Aorta (tissue), 5 donors: Measurements from ENCODE around the gene NUP133. TPM values are rescaled to one million over a fixed set of nuclear protein-coding genes. Genes with fewer than 3 reads are reported as not detected.
A peak's percentile ranks its signal among the peaks of the same experiment; 100 is the strongest.

Experiments
- ATAC-seq: fragments of 200-7000 bp; cut with Tn5 transposase; one replicate; pipeline ENCODE4 v1.9.1; 2022; ENCODE audit warnings: moderate library complexity; ENCODE audit not compliant: low FRiP score
- DNase-seq, 2 donors: peaks; one replicate each; pipeline ENCODE4 v3.0.0-alpha.2; 2020
- H3K27ac ChIP-seq, 2 donors: one replicate each; pipeline ENCODE4 v1.5.1; 2013; ENCODE audit warnings: low read length in 2 of 2, mild to moderate bottlenecking in 2 of 2, moderate library complexity in 2 of 2, control low read depth in 1 of 2, inconsistent platforms in 1 of 2, low read depth in 1 of 2
- H3K27me3 ChIP-seq, 2 donors: one replicate each; pipeline ENCODE4 v1.6.1; 2013; ENCODE audit warnings: control low read depth in 1 of 2, low read length in 1 of 2, mild to moderate bottlenecking in 1 of 2, moderate library complexity in 1 of 2; ENCODE audit not compliant: insufficient read depth in 2 of 2, control insufficient read depth in 1 of 2
- H3K36me3 ChIP-seq, 2 donors: one replicate each; pipeline ENCODE4 v1.6.1; 2013; ENCODE audit warnings: control low read depth in 1 of 2, low read length in 1 of 2, mild to moderate bottlenecking in 1 of 2; ENCODE audit not compliant: insufficient read depth in 2 of 2, control insufficient read depth in 1 of 2
- H3K4me1 ChIP-seq, 2 donors: one replicate each; pipeline ENCODE4 v1.6.1; 2013; ENCODE audit warnings: low read length in 2 of 2, control low read depth in 1 of 2, mild to moderate bottlenecking in 1 of 2, moderate library complexity in 1 of 2; ENCODE audit not compliant: insufficient read depth in 2 of 2, control insufficient read depth in 1 of 2
- H3K4me3 ChIP-seq, 2 donors: one replicate each; pipeline ENCODE4 v1.5.1; 2013; ENCODE audit warnings: low read length in 2 of 2, control low read depth in 1 of 2, mild to moderate bottlenecking in 1 of 2
- H3K9me3 ChIP-seq: one replicate; pipeline ENCODE4 v1.6.1; 2013; ENCODE audit warnings: mild to moderate bottlenecking, low read length; ENCODE audit not compliant: control insufficient read depth
- WGBS, 2 donors: extraction: QIAGEN DNeasy Blood & Tissue Kit; methylation state at CpG; one replicate each; pipeline ENCODE4 v1.1.7; 2013; 5-methylcytosine and 5-hydroxymethylcytosine counted together
- intact Hi-C, 2 donors: fragments of 100-400 bp; cut with DNase I; formaldehyde crosslinking; loops; one replicate each; pipeline versions ENCODE4 v1.14.2 to v1.15.0; 2022
- long read RNA-seq, 2 donors: library from polyadenylated mRNA; unstranded; transcript quantifications; one replicate each; pipeline ENCODE4 v2.0.0, GENCODE V29; 2020 to 2021
- polyA plus RNA-seq, 2 donors: library from polyadenylated mRNA; stranded (reverse); fragments of 200-250 nt; gene quantifications; one replicate each; pipeline ENCODE4 v1.2.3, GENCODE V29; 2013
- total RNA-seq, 2 donors: library from RNA; stranded (reverse); fragmentation: NEBNext Ultra II Directional; extraction: Animal tissue kit (Norgen Biotek cat#: 25700); gene quantifications; one replicate each; pipeline ENCODE4 v1.2.1, GENCODE V29; 2021
- donor health status: healthy with polysubstance abuse.
- donor health status: Bipolar disorder and iron deficiency.
- donor health status: DM: no; HTN: no; CAD: no.
- donor health status: DM: no; HTN: no; CAD: no.
- donor health status: DM: yes; HTN: yes; CAD: no.

The NUP133 gene
- total RNA-seq (10 to 100 TPM; 30.3 to 37.3 TPM), polyA plus RNA-seq (10 to 100 TPM in 1 of 2 donors, 1 to 10 TPM in 1; 5.1 to 17.6 TPM)
- long read RNA-seq, donor 1, partial matches to known transcripts: 8 of 12 reads
- long read RNA-seq, donor 1, other reads (novel, unspliced or antisense): 4 of 12 reads
- long read RNA-seq, donor 2, full-length matches to known transcripts: 5 of 10 reads
- long read RNA-seq, donor 2, partial matches to known transcripts: 4 of 10 reads
- long read RNA-seq, donor 2, other reads (novel, unspliced or antisense): 1 of 10 reads

DNA sequence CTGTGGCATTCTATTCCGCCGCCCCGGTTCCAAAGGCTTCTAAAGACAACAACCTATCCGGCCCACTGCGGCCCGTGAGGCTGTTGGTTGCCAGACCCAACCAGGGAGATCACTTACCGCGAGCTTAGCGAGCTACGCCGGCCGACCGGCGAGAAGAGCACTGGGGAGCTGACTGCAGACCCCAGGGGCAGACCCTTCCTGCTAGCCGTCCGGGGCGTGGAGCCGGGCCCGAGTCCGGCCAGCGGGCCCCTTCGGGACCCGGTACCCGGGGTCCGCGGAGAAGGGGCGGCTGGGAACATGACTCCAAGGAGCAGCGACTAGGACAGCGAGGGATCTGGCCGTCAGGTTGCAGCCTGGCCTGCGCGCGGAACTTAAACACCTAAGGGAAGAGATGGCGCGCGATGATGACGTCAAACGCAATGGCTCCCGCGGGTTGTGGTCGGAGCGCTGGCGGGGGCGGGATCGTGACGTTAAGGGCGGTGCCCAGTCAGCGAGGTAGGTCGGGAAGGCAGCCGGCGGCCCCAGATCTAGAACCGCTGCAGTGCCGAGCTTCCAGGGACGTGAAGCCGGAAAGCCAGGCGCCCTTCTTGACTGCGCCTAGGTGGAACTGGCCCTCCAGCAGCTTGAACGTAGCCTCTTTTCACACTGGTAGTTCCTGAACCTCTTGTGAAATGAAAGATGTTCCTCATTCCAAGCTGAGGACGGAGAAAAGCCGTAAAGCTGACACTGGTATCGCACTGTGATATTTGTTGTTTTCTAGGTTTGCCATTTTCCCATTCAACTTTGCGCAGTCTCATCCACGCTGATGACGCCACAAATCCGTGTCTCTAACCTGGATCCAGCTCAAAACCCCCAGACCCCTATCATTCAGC is at the start of gene NUP133:
NUP133 (minus strand) TSS at position 391 of the 872 bp plus-strand sequence; CDS start at position 299, 92 bp downstream.
- no peaks in the 10 kb centered on the region for H3K36me3 ChIP-seq
- H3K9me3 ChIP-seq: no peaks in the 10 kb centered on the region
- H3K27ac ChIP-seq: peak within 1 kb of the TSS; percentile 58 to 92
- ATAC-seq: peak; percentile 100
- DNase-seq: peak; percentile 100
- H3K4me1 ChIP-seq: no peaks in the 10 kb centered on the region
- intact Hi-C loops: no loop called here
- H3K27me3 ChIP-seq: no peaks in the 10 kb centered on the region
- 0 to 1% methylated on average over 65 of the region's 65 CpGs for WGBS, 2 donors
- H3K4me3 ChIP-seq: peak within 1 kb of the TSS; percentile 89 to 96

- peak overlapping the region; percentile 96 to 98 for H3K4me3 ChIP-seq
- no peaks in the 10 kb centered on the region for H3K27me3 ChIP-seq
- WGBS, 2 donors: 14 to 20% methylated on average over 5 of the region's 5 CpGs
- peak overlapping the region in 1 of 2 donors; percentile 34 for H3K27ac ChIP-seq
- ATAC-seq (no peak), DNase-seq (no peak)
- H3K9me3 ChIP-seq: no peaks in the 10 kb centered on the region
- H3K36me3 ChIP-seq: no peaks in the 10 kb centered on the region
- intact Hi-C loops: no loop called here
- H3K4me1 ChIP-seq: no peaks in the 10 kb centered on the region
These were observed 49.2 kb upstream of the NUP133 start for GRCh38 chr1:229557200-229557850.

DNA sequence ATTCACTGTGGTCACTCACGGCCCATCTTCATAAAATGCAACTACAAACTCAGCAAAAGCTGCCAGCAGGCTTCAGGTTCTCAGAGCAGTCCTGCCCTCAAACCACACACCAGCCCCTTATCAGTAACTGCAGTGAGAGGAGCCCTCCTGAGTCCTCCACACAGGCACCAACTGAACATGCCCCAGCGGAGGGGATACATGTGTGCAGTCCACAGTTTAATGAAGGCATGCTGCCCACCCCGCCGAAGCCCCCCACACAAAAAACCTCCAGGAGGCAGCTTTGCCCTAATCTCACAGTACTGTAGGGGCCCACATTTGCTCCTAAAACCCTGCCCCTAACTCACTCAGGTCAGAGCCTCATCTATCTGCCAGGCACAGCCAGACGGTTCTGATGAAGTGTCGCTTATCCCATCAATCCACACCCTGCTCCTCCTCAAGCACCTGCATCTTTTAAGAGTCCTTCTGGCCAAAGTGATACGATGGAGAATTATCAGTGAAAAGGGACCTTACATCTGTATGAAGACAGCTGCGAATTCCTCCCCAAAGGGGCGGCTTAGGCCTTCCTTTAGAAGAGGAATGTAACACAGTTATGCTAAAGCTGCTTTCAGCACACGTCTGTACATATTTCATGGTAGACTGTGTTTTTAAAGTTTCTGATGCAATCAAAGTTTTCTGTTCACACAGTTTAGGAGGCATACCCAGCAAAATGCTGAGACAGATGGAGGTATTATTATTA is 46.9 kb upstream of the NUP133 start:
- WGBS, 2 donors: 64 to 65% methylated on average over 10 of the region's 10 CpGs
- H3K27me3 ChIP-seq: no peaks in the 10 kb centered on the region
- H3K4me3 ChIP-seq: no peak overlapping the region
- ATAC-seq (no peak), DNase-seq (no peak)
- H3K9me3 ChIP-seq: no peaks in the 10 kb centered on the region
- H3K4me1 ChIP-seq: no peaks in the 10 kb centered on the region
- intact Hi-C loops: no loop called here
- no peaks in the 10 kb centered on the region for H3K36me3 ChIP-seq
- peak overlapping the region in 1 of 2 donors; percentile 25 for H3K27ac ChIP-seq

GRCh38 chr1:229553621-229554130 is 45.5 kb upstream of the NUP133 start:
- no peak overlapping the region for H3K27ac ChIP-seq
- no peak overlapping the region for H3K4me3 ChIP-seq
- DNase-seq: no peak
- no peaks in the 10 kb centered on the region for H3K27me3 ChIP-seq
- WGBS, 2 donors: 91 to 92% methylated on average over 7 of the region's 7 CpGs
- H3K36me3 ChIP-seq: no peaks in the 10 kb centered on the region
- no peak for ATAC-seq
- H3K9me3 ChIP-seq: no peaks in the 10 kb centered on the region
- intact Hi-C loops: no loop called here
- peaks cover 0 to 3% of the 10 kb centered on the region in 2 donors for H3K4me1 ChIP-seq

GRCh38 chr1:229552732-229553131 is 44.6 kb upstream of the NUP133 start:
- Histone ChIP-seq H3K4me1 (peaks cover 0 to 3% of the 10 kb centered on the region in 2 donors), H3K4me3 (no peak overlapping the region), H3K27ac (no peak overlapping the region), H3K27me3 (no peaks in the 10 kb centered on the region), H3K9me3 (no peaks in the 10 kb centered on the region), H3K36me3 (no peaks in the 10 kb centered on the region)
- ATAC-seq (no peak), DNase-seq (no peak)
- intact Hi-C loops: no loop called here
- 57 to 61% methylated on average over 5 of the region's 5 CpGs for WGBS, 2 donors

- H3K36me3 ChIP-seq: peaks cover 0 to 7% of the 10 kb centered on the region in 2 donors
- peaks cover 0 to 3% of the 10 kb centered on the region in 2 donors for H3K4me1 ChIP-seq
- H3K4me3 ChIP-seq: no peak overlapping the region
- intact Hi-C loops: no loop called here
- 12 to 21% methylated on average over 3 of the region's 3 CpGs for WGBS, 2 donors
- peak overlapping the region; percentile 62 to 77 for H3K27ac ChIP-seq
- H3K27me3 ChIP-seq: no peaks in the 10 kb centered on the region
- no peaks in the 10 kb centered on the region for H3K9me3 ChIP-seq
- DNase-seq: no peak
- no peak for ATAC-seq
These were observed 42.8 kb upstream of the NUP133 start for GRCh38 chr1:229550812-229551567.

GRCh38 chr1:229547542-229547941 is 39.4 kb upstream of the NUP133 start:
- Histone ChIP-seq H3K27ac (no peak overlapping the region), H3K36me3 (peaks cover 0 to 12% of the 10 kb centered on the region in 2 donors), H3K4me1 (peaks cover 0 to 3% of the 10 kb centered on the region in 2 donors), H3K27me3 (no peaks in the 10 kb centered on the region), H3K4me3 (no peak overlapping the region), H3K9me3 (no peaks in the 10 kb centered on the region)
- DNase-seq (no peak), ATAC-seq (no peak)
- 84 to 87% methylated on average over 7 of the region's 7 CpGs for WGBS, 2 donors
- intact Hi-C loops: no loop called here
